ENCODE measurements around the gene BCOR. TPM values are rescaled to one million over a fixed set of nuclear protein-coding genes. Genes with fewer than 3 reads are reported as not detected.

Gene BCOR
- total RNA-seq, 1 experiment from 2014 or later, result 21.8 TPM

GRCh38 chrX:40143987-40144386 is 46.2 kb upstream of the BCOR start:
- BruUV-seq (replicated peaks), result no TSS peak
- Histone ChIP-seq H3F3A (ENCODE audit: low read length, unreplicated experiment) (no peaks in the 10 kb centered on the region), H3K4me2 (ENCODE audit: low read length) (no peak overlapping the region), H3K4me3 (ENCODE audit: low read length) (no peak overlapping the region), H3K79me2 (ENCODE audit: low read length) (no peaks in the 10 kb centered on the region), H3K27me3 (ENCODE audit: low read length) (no peaks in the 10 kb centered on the region), H2AFZ (ENCODE audit: low read length) (no peak overlapping the region), H3K9me3 (ENCODE audit: low read length) (no peaks in the 10 kb centered on the region), H3K36me3 (ENCODE audit: low read depth, low read length) (no peaks in the 10 kb centered on the region), H3K4me1 (ENCODE audit: insufficient read depth, low read length) (peaks cover 19% of the 10 kb centered on the region), H3K9me2 (replicated peaks; ENCODE audit: low read length) (no peaks in the 10 kb centered on the region), H3K9ac (ENCODE audit: low read length) (no peak overlapping the region), H3K27ac (ENCODE audit: low read length) (no peak overlapping the region), H4K20me1 (ENCODE audit: low read length) (no peaks in the 10 kb centered on the region)
- ChIA-PET CTCF (no interaction called here), POLR2A (ENCODE audit: unreplicated experiment) (no interaction called here)
- DNase-seq (no peak), ATAC-seq (no peak)
- TF ChIP-seq, protein P1, sequence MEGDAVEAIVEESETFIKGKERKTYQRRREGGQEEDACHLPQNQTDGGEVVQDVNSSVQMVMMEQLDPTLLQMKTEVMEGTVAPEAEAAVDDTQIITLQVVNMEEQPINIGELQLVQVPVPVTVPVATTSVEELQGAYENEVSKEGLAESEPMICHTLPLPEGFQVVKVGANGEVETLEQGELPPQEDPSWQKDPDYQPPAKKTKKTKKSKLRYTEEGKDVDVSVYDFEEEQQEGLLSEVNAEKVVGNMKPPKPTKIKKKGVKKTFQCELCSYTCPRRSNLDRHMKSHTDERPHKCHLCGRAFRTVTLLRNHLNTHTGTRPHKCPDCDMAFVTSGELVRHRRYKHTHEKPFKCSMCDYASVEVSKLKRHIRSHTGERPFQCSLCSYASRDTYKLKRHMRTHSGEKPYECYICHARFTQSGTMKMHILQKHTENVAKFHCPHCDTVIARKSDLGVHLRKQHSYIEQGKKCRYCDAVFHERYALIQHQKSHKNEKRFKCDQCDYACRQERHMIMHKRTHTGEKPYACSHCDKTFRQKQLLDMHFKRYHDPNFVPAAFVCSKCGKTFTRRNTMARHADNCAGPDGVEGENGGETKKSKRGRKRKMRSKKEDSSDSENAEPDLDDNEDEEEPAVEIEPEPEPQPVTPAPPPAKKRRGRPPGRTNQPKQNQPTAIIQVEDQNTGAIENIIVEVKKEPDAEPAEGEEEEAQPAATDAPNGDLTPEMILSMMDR (conservative IDR thresholded peaks at IDR 0.05; ENCODE audit: low read depth, low read length), result no peak
- TF ChIP-seq EZH2 (IDR thresholded peaks at IDR 0.05; ENCODE audit: low read length, unreplicated experiment), result no peak
- TF ChIP-seq EZH2phosphoT487 (IDR thresholded peaks at IDR 0.05; ENCODE audit: borderline replicate concordance, low read length), result no peak
- intact Hi-C loops (cut with micrococcal nuclease), result no loop called here

GRCh38 chrX:40143001-40143400 is 45.2 kb upstream of the BCOR start:
- Histone ChIP-seq H3K79me2 (ENCODE audit: low read length) (no peaks in the 10 kb centered on the region), H3K27ac (ENCODE audit: low read length) (no peak overlapping the region), H2AFZ (ENCODE audit: low read length) (no peak overlapping the region), H4K20me1 (ENCODE audit: low read length) (no peaks in the 10 kb centered on the region), H3F3A (ENCODE audit: low read length, unreplicated experiment) (no peaks in the 10 kb centered on the region), H3K9me3 (ENCODE audit: low read length) (no peaks in the 10 kb centered on the region), H3K9me2 (replicated peaks; ENCODE audit: low read length) (no peaks in the 10 kb centered on the region), H3K9ac (ENCODE audit: low read length) (no peak overlapping the region), H3K4me1 (ENCODE audit: insufficient read depth, low read length) (peaks cover 11% of the 10 kb centered on the region; the same call in 1 of the 2 replicates), H3K4me3 (ENCODE audit: low read length) (no peak overlapping the region), H3K36me3 (ENCODE audit: low read depth, low read length) (no peaks in the 10 kb centered on the region), H3K4me2 (ENCODE audit: low read length) (no peak overlapping the region), H3K27me3 (ENCODE audit: low read length) (no peaks in the 10 kb centered on the region)
- intact Hi-C loops (cut with micrococcal nuclease), result no loop called here
- BruUV-seq (replicated peaks), result no TSS peak
- CTCF ChIA-PET, result no interaction called here
- ATAC-seq (no peak), DNase-seq (no peak)
- POLR2A ChIA-PET (ENCODE audit: unreplicated experiment), result no interaction called here
- TF ChIP-seq, protein P1 (conservative IDR thresholded peaks at IDR 0.05; ENCODE audit: low read depth, low read length), result no peak
- TF ChIP-seq EZH2phosphoT487 (IDR thresholded peaks at IDR 0.05; ENCODE audit: borderline replicate concordance, low read length), result no peak
- TF ChIP-seq EZH2 (IDR thresholded peaks at IDR 0.05; ENCODE audit: low read length, unreplicated experiment), result no peak

GRCh38 chrX:40142417-40142816 is 44.7 kb upstream of the BCOR start:
- ChIA-PET CTCF (no interaction called here), POLR2A (ENCODE audit: unreplicated experiment) (no interaction called here)
- Histone ChIP-seq H3K4me3 (ENCODE audit: low read length) (no peak overlapping the region), H4K20me1 (ENCODE audit: low read length) (no peaks in the 10 kb centered on the region), H3K27me3 (ENCODE audit: low read length) (no peaks in the 10 kb centered on the region), H3K9me2 (replicated peaks; ENCODE audit: low read length) (no peaks in the 10 kb centered on the region), H3K9me3 (ENCODE audit: low read length) (no peaks in the 10 kb centered on the region), H3K4me2 (ENCODE audit: low read length) (no peak overlapping the region), H3K36me3 (ENCODE audit: low read depth, low read length) (no peaks in the 10 kb centered on the region), H3F3A (ENCODE audit: low read length, unreplicated experiment) (no peaks in the 10 kb centered on the region), H2AFZ (ENCODE audit: low read length) (no peak overlapping the region), H3K27ac (ENCODE audit: low read length) (no peak overlapping the region), H3K79me2 (ENCODE audit: low read length) (no peaks in the 10 kb centered on the region), H3K4me1 (ENCODE audit: insufficient read depth, low read length) (peaks cover 11% of the 10 kb centered on the region; the same call in 1 of the 2 replicates), H3K9ac (ENCODE audit: low read length) (no peak overlapping the region)
- BruUV-seq (replicated peaks), result no TSS peak
- TF ChIP-seq EZH2 (IDR thresholded peaks at IDR 0.05; ENCODE audit: low read length, unreplicated experiment), result no peak
- TF ChIP-seq, protein P1 (conservative IDR thresholded peaks at IDR 0.05; ENCODE audit: low read depth, low read length), result no peak
- no peak for TF ChIP-seq EZH2phosphoT487 (IDR thresholded peaks at IDR 0.05; ENCODE audit: borderline replicate concordance, low read length)
- intact Hi-C loops (cut with micrococcal nuclease), result no loop called here
- DNase-seq, result no peak
- ATAC-seq, result no peak
